DND-41 (cell line): Measurements from ENCODE around the gene DNM2.

ENCODE experiments used
- ATAC-seq: fragments of 200-7000 bp; cut with Tn5 transposase; 3 replicates; pipeline ENCODE4 v1.9.1; 2021; ENCODE audit warnings: low read depth; ENCODE audit not compliant: insufficient read depth
- DNase-seq: peaks from one replicate; pipeline ENCODE4 v3.0.0-alpha.2; 2020
- H2AFZ ChIP-seq: 2 replicates; pipeline ENCODE4 v1.6.0; 2012; ENCODE audit warnings: low read depth, low read length
- H3K27ac ChIP-seq: 2 replicates; pipeline ENCODE4 v1.5.1; 2012; ENCODE audit warnings: low read length, inconsistent platforms
- H3K27me3 ChIP-seq: fragments of 200-600 bp; sonication (generic); 2 replicates; pipeline ENCODE4 v1.6.0; 2012; ENCODE audit warnings: low read length, mild to moderate bottlenecking, inconsistent platforms; ENCODE audit not compliant: insufficient read depth, poor library complexity
- H3K36me3 ChIP-seq: 2 replicates; pipeline ENCODE4 v1.5.1; 2012; ENCODE audit warnings: low read length, inconsistent platforms; ENCODE audit not compliant: insufficient read depth
- H3K4me1 ChIP-seq: 2 replicates; pipeline ENCODE4 v1.5.1; 2012; ENCODE audit warnings: mild to moderate bottlenecking, low read length; ENCODE audit not compliant: insufficient read depth
- H3K4me2 ChIP-seq: 2 replicates; pipeline ENCODE4 v1.6.0; 2012; ENCODE audit warnings: mild to moderate bottlenecking, moderate library complexity, low read length, inconsistent platforms; ENCODE audit not compliant: insufficient read depth
- H3K4me3 ChIP-seq, 2 experiments: fragments of 200-600 bp in 1 of 2; shearing (Covaris generic) in 1 of 2; 2 replicates each; pipeline ENCODE4 v1.5.1; 2012 to 2016; ENCODE audit warnings: inconsistent platforms in 2 of 2, low read length in 2 of 2, mild to moderate bottlenecking in 2 of 2, low read depth in 1 of 2, moderate library complexity in 1 of 2
- H3K79me2 ChIP-seq: 2 replicates; pipeline ENCODE4 v1.6.0; 2012; ENCODE audit warnings: low read length, inconsistent platforms; ENCODE audit not compliant: insufficient read depth
- H3K9ac ChIP-seq: 2 replicates; pipeline ENCODE4 v1.6.0; 2012; ENCODE audit warnings: low read depth, mild to moderate bottlenecking, inconsistent platforms, low read length, moderate library complexity
- H3K9me3 ChIP-seq: 2 replicates; pipeline ENCODE4 v1.5.1; 2012; ENCODE audit warnings: low read length, moderate library complexity, mild to moderate bottlenecking, inconsistent platforms; ENCODE audit not compliant: insufficient read depth, severe bottlenecking
- H4K20me1 ChIP-seq: 2 replicates; pipeline ENCODE4 v1.6.0; 2012; ENCODE audit warnings: low read length; ENCODE audit not compliant: insufficient read depth
- EZH2 ChIP-seq: IDR thresholded peaks from 3 replicates; pipeline ENCODE4 v1.6.1; 2012; ENCODE audit warnings: borderline replicate concordance, low read depth, mild to moderate bottlenecking, moderate library complexity, low read length, inconsistent platforms; ENCODE audit not compliant: severe bottlenecking
- TF ChIP-seq, protein P1 (sequence below): IDR thresholded peaks from 2 replicates; pipeline ENCODE4 v1.5.1; 2012; ENCODE audit warnings: borderline replicate concordance, low read length, moderate library complexity, mild to moderate bottlenecking; ENCODE audit not compliant: poor library complexity, severe bottlenecking; ENCODE audit errors: extremely low read depth

Gene DNM2

DNA sequence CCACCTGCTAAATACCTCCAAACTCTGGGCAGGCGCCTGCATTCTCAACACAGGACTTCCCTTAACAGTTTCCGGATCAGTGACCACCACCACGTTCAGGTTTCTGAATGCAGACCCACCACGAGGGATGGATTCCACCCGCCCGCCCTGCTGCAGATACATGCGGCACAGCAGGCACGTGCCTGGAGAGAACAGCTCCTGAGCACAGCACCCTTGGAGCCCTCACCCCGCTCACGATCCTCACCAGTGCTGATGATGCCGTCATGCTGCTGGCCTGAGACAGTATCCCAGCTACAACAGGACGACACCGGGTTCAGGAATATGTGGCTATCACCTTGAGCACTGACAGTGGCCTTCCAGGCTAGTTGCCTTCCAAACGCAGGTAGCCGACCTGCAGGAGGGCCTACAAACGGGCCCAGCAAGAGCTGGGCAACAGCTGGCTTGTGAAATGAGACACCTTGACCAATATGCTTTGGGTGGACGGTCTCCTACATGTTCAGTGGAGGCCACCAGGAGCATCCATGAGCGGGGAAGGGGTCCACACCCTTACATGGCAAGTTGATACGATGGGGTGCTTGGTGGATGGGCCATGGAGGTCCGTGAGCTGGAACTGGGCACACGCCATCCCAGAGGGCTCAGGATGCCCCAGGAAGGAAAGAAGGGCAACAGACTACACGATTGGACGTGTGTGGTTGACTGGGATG lies 26.5 kb upstream of the DNM2 start:
- no peak overlapping the region for H3K4me2 ChIP-seq
- H3K9me3 ChIP-seq = no peaks in the 10 kb centered on the region
- H4K20me1 ChIP-seq = peaks cover 91% of the 10 kb centered on the region
- peaks cover 65% of the 10 kb centered on the region for H3K36me3 ChIP-seq
- H3K79me2 ChIP-seq = peaks cover 24% of the 10 kb centered on the region
- H3K4me3 ChIP-seq = no peak overlapping the region
- H2AFZ ChIP-seq = no peak overlapping the region
- H3K9ac ChIP-seq = no peak overlapping the region
- H3K27ac ChIP-seq = no peak overlapping the region
- ATAC-seq = no peak
- no peaks in the 10 kb centered on the region for H3K27me3 ChIP-seq
- no peak for DNase-seq
- TF ChIP-seq EZH2 = no peak
- TF ChIP-seq, protein P1, sequence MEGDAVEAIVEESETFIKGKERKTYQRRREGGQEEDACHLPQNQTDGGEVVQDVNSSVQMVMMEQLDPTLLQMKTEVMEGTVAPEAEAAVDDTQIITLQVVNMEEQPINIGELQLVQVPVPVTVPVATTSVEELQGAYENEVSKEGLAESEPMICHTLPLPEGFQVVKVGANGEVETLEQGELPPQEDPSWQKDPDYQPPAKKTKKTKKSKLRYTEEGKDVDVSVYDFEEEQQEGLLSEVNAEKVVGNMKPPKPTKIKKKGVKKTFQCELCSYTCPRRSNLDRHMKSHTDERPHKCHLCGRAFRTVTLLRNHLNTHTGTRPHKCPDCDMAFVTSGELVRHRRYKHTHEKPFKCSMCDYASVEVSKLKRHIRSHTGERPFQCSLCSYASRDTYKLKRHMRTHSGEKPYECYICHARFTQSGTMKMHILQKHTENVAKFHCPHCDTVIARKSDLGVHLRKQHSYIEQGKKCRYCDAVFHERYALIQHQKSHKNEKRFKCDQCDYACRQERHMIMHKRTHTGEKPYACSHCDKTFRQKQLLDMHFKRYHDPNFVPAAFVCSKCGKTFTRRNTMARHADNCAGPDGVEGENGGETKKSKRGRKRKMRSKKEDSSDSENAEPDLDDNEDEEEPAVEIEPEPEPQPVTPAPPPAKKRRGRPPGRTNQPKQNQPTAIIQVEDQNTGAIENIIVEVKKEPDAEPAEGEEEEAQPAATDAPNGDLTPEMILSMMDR = no peak
- peaks cover 9% of the 10 kb centered on the region for H3K4me1 ChIP-seq

DNA sequence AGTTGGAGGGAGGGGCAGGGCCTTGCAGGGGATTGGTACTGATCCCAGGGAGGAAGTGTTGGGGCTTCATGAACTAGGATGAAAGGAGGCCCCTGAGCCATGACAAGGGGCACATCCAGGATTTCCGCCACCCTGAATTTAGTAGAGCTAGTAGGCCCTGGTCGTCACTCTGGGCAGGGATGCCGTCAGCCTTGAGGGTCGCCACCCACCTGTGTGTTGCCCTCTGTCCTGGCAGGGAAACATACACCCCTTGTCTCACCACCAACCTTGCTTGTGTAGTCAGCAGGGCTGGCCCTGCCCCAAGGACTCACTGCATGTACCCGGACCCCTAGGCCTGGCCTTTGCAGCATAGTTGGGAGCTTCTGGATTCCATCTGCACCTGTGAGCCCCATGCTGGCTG lies 26.0 kb upstream of the DNM2 start:
- ATAC-seq = no peak
- H3K9ac ChIP-seq = no peak overlapping the region
- peaks cover 59% of the 10 kb centered on the region for H3K36me3 ChIP-seq
- H3K27me3 ChIP-seq = no peaks in the 10 kb centered on the region
- no peak overlapping the region for H3K27ac ChIP-seq
- no peak for DNase-seq
- no peak overlapping the region for H2AFZ ChIP-seq
- H3K4me1 ChIP-seq = peaks cover 9% of the 10 kb centered on the region
- H3K79me2 ChIP-seq = peaks cover 19% of the 10 kb centered on the region
- H3K4me2 ChIP-seq = no peak overlapping the region
- TF ChIP-seq, protein P1 = no peak
- no peak for TF ChIP-seq EZH2
- no peaks in the 10 kb centered on the region for H3K9me3 ChIP-seq
- peaks cover 90% of the 10 kb centered on the region for H4K20me1 ChIP-seq
- no peak overlapping the region for H3K4me3 ChIP-seq

DNA sequence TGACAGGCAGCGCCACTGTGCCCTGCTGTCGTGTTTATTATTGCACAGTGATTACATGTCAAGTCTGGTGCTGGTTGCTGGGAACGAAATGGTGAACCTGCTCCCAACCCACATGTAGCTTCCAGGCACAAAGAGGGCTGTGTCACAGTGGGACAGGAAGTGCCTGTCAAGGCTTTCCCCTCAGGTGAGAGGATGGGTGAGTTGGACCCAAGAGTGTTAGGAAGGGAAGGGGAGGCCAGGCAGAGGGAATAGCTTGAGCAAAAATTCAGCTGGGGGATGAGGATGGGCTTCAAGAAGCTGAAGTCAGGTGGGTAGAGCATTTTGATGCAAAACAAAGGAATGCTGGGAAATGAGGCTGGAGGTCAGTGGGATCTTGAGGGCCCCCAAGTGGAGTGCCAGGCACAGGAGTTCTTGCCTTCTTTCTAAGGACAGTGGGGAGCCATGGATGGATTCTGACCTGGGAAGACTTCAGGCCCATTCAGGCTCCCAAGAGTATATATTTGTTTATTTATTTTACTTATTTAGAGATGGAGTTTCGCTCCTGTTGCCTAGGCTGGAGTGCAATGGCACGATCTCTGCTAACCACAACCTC lies 25.1 kb upstream of the DNM2 start:
- H4K20me1 ChIP-seq = peaks cover 81% of the 10 kb centered on the region

More for the DNA sequence above, 25.1 kb upstream of the DNM2 start:
- H3K36me3 ChIP-seq = peaks cover 51% of the 10 kb centered on the region
- no peaks in the 10 kb centered on the region for H3K9me3 ChIP-seq
- H3K79me2 ChIP-seq = peaks cover 11% of the 10 kb centered on the region; the same call in 1 of the 2 replicates
- H3K9ac ChIP-seq = no peak overlapping the region
- DNase-seq = no peak
- ATAC-seq = no peak
- H3K4me3 ChIP-seq = no peak overlapping the region
- TF ChIP-seq, protein P1 = no peak
- TF ChIP-seq EZH2 = no peak
- no peaks in the 10 kb centered on the region for H3K27me3 ChIP-seq
- no peak overlapping the region for H2AFZ ChIP-seq
- no peak overlapping the region for H3K4me2 ChIP-seq
- H3K27ac ChIP-seq = no peak overlapping the region
- H3K4me1 ChIP-seq = peaks cover 9% of the 10 kb centered on the region
